Astrocyte of the spinal cord (primary cell): ENCODE data around the gene NSUN6.

ENCODE experiments used
- DNase-seq: peaks from one replicate; pipeline ENCODE4 v3.0.0; 2011; ENCODE audit warnings: low read depth, low spot score
- H3K4me3 ChIP-seq: 2 replicates; pipeline ENCODE4 v1.5.1; 2011; ENCODE audit warnings: low read depth, mild to moderate bottlenecking, low read length, moderate library complexity
- CTCF ChIP-seq: IDR thresholded peaks from 2 replicates; pipeline ENCODE4 v1.5.1; 2012; ENCODE audit warnings: low read depth, mild to moderate bottlenecking, low read length, inconsistent platforms
- in situ Hi-C: cut with HindIII; loops from 2 replicates; pipeline ENCODE4 v1.10.0; 2017; ENCODE audit warnings: low sequenced_read_pairs

Gene NSUN6

GRCh38 chr10:18675086-18675801, 23.9 kb upstream of the NSUN6 start:
- DNase-seq, result no peak
- TF ChIP-seq CTCF, result no peak
- in situ Hi-C loops, result no loop called here
- no peak overlapping the region for H3K4me3 ChIP-seq

GRCh38 chr10:18668026-18668425, 16.6 kb upstream of the NSUN6 start:
- in situ Hi-C loops, result no loop called here
- DNase-seq, result no peak
- no peak overlapping the region for H3K4me3 ChIP-seq
- TF ChIP-seq CTCF, result no peak

- peak; percentile 79 for DNase-seq
- H3K4me3 ChIP-seq, result no peak overlapping the region
- in situ Hi-C loops, result no loop called here
- TF ChIP-seq CTCF, result no peak
These were observed 15.4 kb upstream of the NSUN6 start for GRCh38 chr10:18666810-18667209.

GRCh38 chr10:18665815-18666558, 14.6 kb upstream of the NSUN6 start:
- TF ChIP-seq CTCF, result no peak
- in situ Hi-C loops, result no loop called here
- peak; percentile 60 for DNase-seq
- H3K4me3 ChIP-seq, result no peak overlapping the region

- no peak overlapping the region for H3K4me3 ChIP-seq
- no peak for TF ChIP-seq CTCF
These were observed 13.6 kb upstream of the NSUN6 start for GRCh38 chr10:18664841-18665478.

GRCh38 chr10:18660816-18661431, 9.5 kb upstream of the NSUN6 start:
- in situ Hi-C loops, result no loop called here
- TF ChIP-seq CTCF, result no peak
- no peak for DNase-seq
- H3K4me3 ChIP-seq, result peak overlapping the region; percentile 91

More at GRCh38 chr10:18664841-18665478, 13.6 kb upstream of the NSUN6 start:
- in situ Hi-C loops, result no loop called here
- DNase-seq, result no peak
